Upper lobe of right lung (tissue), 1 donor: Measurements from ENCODE around the gene ATF7. TPM values are rescaled to one million over a fixed set of nuclear protein-coding genes. Genes with fewer than 3 reads are reported as not detected.

Experiments
- ATAC-seq: fragments of 200-7000 bp; cut with Tn5 transposase; one replicate; pipeline ENCODE4 v1.9.1; 2020; ENCODE audit warnings: mild to moderate bottlenecking, moderate library complexity
- DNase-seq: peaks from one replicate; pipeline ENCODE4 v3.0.0-alpha.2; 2020
- H3K27ac ChIP-seq: fragments of 200-600 bp; one replicate; pipeline ENCODE4 v1.8.0; 2022
- H3K27me3 ChIP-seq: fragments of 200-600 bp; one replicate; pipeline ENCODE4 v1.8.0; 2022; ENCODE audit warnings: mild to moderate bottlenecking
- H3K36me3 ChIP-seq: fragments of 200-600 bp; one replicate; pipeline ENCODE4 v1.8.0; 2022
- H3K4me1 ChIP-seq: fragments of 200-600 bp; one replicate; pipeline ENCODE4 v1.8.0; 2022
- H3K4me3 ChIP-seq: fragments of 200-600 bp; one replicate; pipeline ENCODE4 v1.8.0; 2022; ENCODE audit warnings: mild to moderate bottlenecking
- H3K9me3 ChIP-seq: fragments of 200-600 bp; one replicate; pipeline ENCODE4 v1.8.0; 2022
- CTCF ChIP-seq: fragments of 200-600 bp; IDR thresholded peaks from one replicate; pipeline ENCODE4 v1.8.0; 2022; ENCODE audit warnings: antibody characterized with exemption
- intact Hi-C: fragments of 100-400 bp; cut with DNase I; formaldehyde crosslinking; loops from one replicate; pipeline ENCODE4 v1.11.0; 2022
- total RNA-seq: library from RNA; stranded (reverse); fragmentation: NEBNext Ultra II Directional; extraction: Animal tissue kit (Norgen Biotek cat#: 25700); gene quantifications from one replicate; pipeline ENCODE4 v1.2.1, GENCODE V29; 2021
- donor health status: DM: no; HTN: yes; CAD: no; lungs with severe emphysema.

Gene ATF7
- total RNA-seq, 1 donor from 2014 or later, result 54.0 TPM

GRCh38 chr12:53593707-53594106 is 32.5 kb downstream of the ATF7 start:
- no peak for TF ChIP-seq CTCF
- H3K4me1 ChIP-seq, result peaks cover 36% of the 10 kb centered on the region
- no peak overlapping the region for H3K4me3 ChIP-seq
- no peaks in the 10 kb centered on the region for H3K9me3 ChIP-seq
- no peak overlapping the region for H3K27ac ChIP-seq
- ATAC-seq (no peak), DNase-seq (no peak)
- no peaks in the 10 kb centered on the region for H3K36me3 ChIP-seq
- no peaks in the 10 kb centered on the region for H3K27me3 ChIP-seq
- intact Hi-C loops, result no loop called here

- intact Hi-C loops, result no loop called here
- Histone ChIP-seq H3K4me3 (no peak overlapping the region), H3K27me3 (no peaks in the 10 kb centered on the region), H3K27ac (no peak overlapping the region), H3K4me1 (peaks cover 36% of the 10 kb centered on the region), H3K9me3 (no peaks in the 10 kb centered on the region), H3K36me3 (no peaks in the 10 kb centered on the region)
- ATAC-seq (no peak), DNase-seq (no peak)
- TF ChIP-seq CTCF, result no peak
Observed at GRCh38 chr12:53593031-53593430, 33.2 kb downstream of the ATF7 start.

GRCh38 chr12:53592426-53592825 is 33.8 kb downstream of the ATF7 start:
- no peaks in the 10 kb centered on the region for H3K9me3 ChIP-seq
- DNase-seq (no peak), ATAC-seq (no peak)
- no peak overlapping the region for H3K4me3 ChIP-seq
- peaks cover 36% of the 10 kb centered on the region for H3K4me1 ChIP-seq
- intact Hi-C loops, result no loop called here
- H3K27ac ChIP-seq, result no peak overlapping the region
- no peaks in the 10 kb centered on the region for H3K36me3 ChIP-seq
- no peaks in the 10 kb centered on the region for H3K27me3 ChIP-seq
- no peak for TF ChIP-seq CTCF

GRCh38 chr12:53591301-53592206 is 34.6 kb downstream of the ATF7 start:
- H3K9me3 ChIP-seq, result no peaks in the 10 kb centered on the region
- no peak for DNase-seq
- TF ChIP-seq CTCF, result no peak
- intact Hi-C loops, result no loop called here
- peaks cover 28% of the 10 kb centered on the region for H3K4me1 ChIP-seq
- no peak overlapping the region for H3K4me3 ChIP-seq
- H3K27ac ChIP-seq, result no peak overlapping the region
- H3K27me3 ChIP-seq, result no peaks in the 10 kb centered on the region
- no peak for ATAC-seq
- no peaks in the 10 kb centered on the region for H3K36me3 ChIP-seq

GRCh38 chr12:53590652-53591051 is 35.5 kb downstream of the ATF7 start:
- no peak for TF ChIP-seq CTCF
- no peak overlapping the region for H3K27ac ChIP-seq
- DNase-seq, result no peak
- H3K4me3 ChIP-seq, result no peak overlapping the region
- H3K4me1 ChIP-seq, result peaks cover 20% of the 10 kb centered on the region
- no peak for ATAC-seq
- H3K36me3 ChIP-seq, result no peaks in the 10 kb centered on the region
- no peaks in the 10 kb centered on the region for H3K9me3 ChIP-seq
- intact Hi-C loops, result no loop called here
- no peaks in the 10 kb centered on the region for H3K27me3 ChIP-seq
